ENCODE measurements around the gene ADAMTS2.

Gene ADAMTS2

DNA sequence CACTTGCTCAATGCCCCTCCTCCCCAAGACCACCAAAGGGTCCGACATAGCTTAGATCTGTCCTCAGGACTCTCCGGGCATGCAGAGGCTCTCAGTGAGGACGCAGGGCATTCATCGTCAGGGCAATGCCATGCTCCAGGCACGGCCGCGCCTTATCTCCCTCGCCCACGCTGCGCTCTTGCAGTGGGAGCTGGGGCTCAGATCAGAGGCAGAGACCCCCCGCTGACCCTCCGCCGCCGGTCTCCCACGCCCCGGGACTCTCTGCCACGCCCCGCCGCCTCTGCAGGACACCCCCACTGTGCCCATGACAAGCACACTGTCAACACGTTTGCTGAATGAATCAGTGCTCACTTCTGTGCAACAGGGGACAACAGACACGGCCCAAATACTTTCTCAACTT lies 140.7 kb downstream of the ADAMTS2 start:
- DNase-seq (ENCODE audit: low read depth in 3 of 3, low spot score in 1 of 3), result no peak

DNA sequence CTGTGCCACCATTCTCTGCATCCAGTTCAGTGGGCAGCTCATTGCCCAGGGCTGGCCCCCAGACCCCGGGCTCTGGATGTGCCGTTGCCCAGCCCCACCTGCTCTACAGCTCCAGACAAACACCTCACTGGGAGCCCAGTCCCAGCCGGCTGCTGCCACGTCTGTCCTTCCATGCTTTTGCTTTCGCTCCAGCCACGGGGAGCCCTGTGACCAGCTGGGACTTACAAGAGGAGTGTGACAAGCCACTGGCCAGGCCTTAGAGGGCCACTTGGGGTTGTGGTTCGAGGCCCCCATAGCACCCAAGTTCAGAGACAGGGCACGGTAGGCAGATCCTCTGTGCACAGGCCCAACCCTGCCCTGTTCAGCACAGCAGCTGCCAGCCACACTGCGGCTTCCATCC lies 142.0 kb downstream of the ADAMTS2 start:
- DNase-seq (ENCODE audit: low read depth in 3 of 3, low spot score in 1 of 3), result no peak

DNA sequence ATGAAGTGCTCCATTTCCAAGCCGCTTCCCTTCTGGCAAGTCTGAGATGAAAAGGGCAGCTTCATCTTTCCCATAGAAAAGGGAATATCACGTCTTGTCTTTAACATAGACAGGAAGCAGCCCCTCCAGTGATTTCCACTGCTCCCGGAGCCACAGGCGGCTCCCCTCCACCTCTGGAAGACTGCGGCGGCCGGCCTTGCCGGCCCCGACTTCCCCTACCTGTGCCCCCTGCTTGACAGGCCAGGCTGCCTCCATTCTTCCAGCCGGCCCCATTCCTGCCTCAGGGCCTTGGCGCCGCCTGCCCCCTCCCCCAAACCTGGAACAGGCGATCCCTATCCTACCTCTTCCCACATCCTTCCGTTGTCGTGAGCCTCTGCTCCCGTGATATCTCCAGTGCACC lies 143.3 kb downstream of the ADAMTS2 start:
- DNase-seq (ENCODE audit: low read depth in 3 of 3, low spot score in 1 of 3), result no peak

- DNase-seq (ENCODE audit: low read depth in 3 of 3, low spot score in 1 of 3), result no peak
These were observed 146.0 kb downstream of the ADAMTS2 start for GRCh38 chr5:179199246-179199645.

DNA sequence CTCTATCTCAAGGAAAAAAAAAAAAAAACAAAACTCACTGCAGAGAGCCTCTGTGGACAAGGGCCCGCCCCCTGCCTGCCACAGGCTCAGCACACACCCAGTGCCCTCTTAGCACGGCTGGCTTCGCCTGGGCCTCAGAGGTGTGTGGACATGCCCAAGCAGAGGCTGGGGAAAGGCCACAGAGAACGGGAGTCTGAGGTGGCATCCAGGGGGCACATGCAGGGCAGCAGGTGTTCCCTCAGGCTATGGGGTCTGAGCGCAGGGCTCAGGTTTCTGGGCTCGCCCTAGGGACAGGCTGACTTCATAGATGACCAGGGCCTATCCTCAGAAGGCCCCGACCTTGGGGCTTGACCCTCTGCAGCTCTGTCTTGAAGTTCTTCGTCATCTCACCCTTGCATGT lies 146.4 kb downstream of the ADAMTS2 start:
- no peak for DNase-seq (ENCODE audit: low read depth in 3 of 3, low spot score in 1 of 3)

- no peak for DNase-seq (ENCODE audit: low read depth in 3 of 3, low spot score in 1 of 3)
These were observed 148.7 kb downstream of the ADAMTS2 start for GRCh38 chr5:179196405-179197079.

DNA sequence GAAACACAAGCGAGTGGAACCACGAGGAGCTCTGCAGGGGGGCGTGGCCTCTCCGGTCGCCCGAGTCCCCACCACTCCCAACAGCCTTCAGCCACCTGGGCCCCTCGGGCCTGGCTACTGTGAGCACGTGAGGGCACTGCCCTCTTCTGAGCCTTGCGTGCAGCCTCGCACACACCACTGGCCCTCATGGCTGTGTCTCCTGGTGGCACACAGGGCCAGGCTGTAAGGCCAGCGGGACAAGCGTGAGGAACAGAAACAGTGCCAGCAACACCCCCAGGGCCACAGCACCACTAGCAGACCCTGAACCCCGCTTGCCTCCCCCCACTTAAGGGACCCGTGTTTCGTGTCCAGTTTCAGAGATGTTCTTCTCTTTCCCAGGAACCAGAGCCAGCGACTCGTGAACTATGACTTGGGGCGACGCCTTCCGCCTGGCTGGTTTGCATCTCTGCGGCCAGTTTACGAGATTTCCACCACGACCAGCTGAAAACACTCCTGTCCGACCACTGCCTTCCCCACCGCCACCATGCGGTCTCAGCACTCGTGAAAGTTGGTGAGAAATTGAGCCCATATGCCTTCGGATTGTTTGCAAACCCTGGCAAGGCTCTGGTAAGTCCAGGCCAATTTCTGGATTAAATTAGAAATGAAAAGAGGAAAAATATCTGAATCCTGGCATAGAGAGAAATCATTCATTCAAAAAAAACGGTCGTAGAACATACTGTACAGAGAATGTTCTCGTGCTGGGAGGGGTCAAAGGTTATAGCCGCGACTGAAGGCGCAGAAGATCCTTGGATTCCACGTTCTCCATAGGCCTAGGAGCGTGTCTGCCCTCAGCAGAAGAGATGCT lies 149.5 kb downstream of the ADAMTS2 start:
- no peak for DNase-seq (ENCODE audit: low read depth in 3 of 3, low spot score in 1 of 3)

DNA sequence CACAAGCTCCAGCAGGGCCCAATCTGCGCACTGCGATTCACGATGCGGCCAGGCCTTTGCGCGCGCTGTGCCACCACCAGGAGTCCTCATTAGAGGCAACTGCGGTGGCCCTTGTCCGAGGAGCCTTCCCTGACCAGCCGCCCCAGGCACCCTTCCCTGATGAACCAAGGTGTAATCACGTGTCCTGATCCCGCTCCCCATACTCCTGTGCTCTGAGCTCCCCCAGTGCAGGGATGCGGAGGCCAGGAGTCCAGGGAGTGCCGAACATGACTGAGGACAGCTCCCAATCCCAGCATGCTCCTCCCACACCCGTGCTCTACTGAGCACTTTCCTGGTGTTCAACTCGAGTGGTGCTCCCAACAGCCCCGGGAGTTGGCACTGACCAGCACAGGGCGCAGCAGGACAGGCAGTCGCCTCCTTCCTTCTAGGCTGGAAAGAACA lies 150.3 kb downstream of the ADAMTS2 start:
- no peak for DNase-seq (ENCODE audit: low read depth in 3 of 3, low spot score in 1 of 3)

DNA sequence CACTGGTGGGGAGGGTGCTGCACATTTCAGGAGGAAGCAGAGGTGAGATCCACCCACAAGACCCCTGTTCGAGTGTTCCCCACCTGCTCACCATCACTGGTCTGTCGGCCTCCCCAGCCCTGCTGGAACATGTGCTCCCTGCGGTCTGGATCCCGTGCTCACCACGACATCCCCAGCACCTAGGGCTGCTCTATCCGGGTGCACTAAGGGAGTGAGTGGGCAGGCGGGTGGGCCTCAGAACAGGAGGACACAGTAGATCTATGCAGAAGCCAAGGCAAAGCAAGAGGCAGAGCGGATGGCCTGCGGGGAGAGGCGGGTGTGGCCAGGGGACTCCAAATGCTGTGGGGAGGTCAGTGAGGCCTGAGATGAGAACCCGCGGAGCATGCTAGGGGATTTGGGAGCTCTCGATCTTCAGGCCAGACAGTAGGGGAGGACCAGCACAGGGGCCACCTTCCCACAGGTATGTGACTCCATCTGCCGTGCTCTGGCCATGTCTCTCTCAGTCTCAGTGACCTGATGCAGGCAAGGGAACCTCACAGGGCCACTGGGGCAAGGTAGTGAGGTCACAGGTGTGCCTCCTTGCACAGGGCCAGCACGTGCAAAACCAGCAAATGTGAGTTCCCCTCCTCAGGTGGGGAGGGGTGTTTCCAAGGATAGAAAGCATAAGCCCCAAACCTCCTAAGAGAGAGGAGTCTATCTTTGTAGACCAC lies 150.9 kb downstream of the ADAMTS2 start:
- DNase-seq (ENCODE audit: low read depth in 3 of 3, low spot score in 1 of 3), result no peak

DNA sequence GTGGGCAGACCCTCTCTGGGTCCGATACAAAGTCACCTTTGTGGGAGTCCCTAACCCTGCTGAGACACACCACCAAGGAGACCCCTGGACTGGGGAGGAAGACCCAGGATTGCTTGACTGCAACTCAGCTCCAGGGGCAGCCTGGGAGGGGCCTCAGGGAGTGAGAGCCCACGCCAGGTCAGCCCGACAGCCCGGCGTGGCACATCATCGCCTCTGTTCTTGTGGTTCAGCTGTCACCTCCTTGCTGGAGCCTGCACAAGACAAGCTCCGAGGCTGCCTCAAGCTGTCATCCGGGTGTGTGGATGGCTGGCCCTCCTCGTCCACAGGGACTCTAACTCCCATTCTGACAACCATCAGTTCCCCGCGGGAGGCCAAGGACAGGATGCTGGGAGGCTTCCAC lies 151.5 kb downstream of the ADAMTS2 start:
- no peak for DNase-seq (ENCODE audit: low read depth in 3 of 3, low spot score in 1 of 3)

DNA sequence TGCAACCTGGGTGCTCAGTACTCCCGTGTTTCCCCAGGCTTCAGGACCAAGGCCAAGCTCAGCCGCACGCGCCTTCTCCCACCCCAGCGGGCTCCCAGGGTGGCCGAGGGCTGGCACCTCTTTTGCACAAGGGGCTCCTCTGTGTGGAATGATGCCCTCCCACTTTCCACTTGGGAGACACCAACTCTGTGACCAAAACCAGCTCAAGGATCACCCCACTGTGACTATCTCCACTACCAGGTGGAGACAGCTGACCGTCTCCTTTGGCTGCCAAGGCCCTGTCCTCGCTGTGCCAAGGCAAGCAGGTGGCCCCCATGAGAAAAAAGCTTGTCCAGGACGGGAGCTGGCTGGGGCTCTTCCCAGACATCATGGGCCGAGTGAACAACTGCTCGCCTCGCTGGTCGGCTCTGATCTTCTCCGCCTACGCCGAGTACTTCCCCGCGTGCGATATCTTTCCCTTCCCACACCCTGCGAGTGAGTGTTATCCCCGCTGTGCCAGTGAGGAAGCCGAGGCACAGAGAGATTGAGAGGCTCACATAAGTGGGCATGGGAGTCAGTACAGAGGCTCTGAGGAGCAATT lies 152.3 kb downstream of the ADAMTS2 start:
- DNase-seq (ENCODE audit: low read depth in 3 of 3, low spot score in 1 of 3), result no peak

- no peak for DNase-seq (ENCODE audit: low read depth in 3 of 3, low spot score in 1 of 3)
These were observed 152.9 kb downstream of the ADAMTS2 start for GRCh38 chr5:179192185-179192890.

DNA sequence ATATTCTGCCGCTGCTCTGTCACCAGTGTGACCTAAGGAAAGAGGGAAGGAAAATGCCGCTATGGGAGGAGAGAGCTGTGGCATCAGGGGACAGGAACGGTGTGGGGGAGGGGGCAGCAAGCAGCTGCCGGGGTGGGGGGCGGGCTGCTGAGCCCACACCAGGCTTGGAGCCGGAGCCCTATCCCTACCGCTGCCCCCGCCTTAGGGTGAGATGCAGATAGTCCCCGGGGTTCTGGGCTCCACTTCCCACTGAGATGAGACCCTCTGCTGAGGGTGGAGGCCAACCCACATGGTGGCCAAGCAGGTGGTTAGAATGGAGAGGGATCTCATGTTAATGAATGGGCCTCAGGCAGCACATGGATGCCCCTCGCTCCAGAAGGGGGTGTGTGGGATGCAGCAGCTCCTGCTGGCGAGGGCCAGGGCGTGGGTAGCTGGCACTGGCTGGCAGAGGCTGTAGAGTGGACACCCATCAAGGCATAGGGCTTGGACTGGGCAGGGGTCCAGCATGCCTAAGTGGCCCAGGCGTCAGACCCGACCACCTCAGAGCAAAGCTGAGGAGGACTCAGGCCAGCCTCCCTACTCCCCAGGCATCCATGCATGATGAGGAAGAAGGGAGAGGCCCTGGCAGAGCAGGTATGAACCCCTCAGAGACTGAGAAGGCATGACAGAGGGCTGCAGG lies 153.6 kb downstream of the ADAMTS2 start:
- DNase-seq (ENCODE audit: low read depth in 3 of 3, low spot score in 1 of 3), result no peak

DNA sequence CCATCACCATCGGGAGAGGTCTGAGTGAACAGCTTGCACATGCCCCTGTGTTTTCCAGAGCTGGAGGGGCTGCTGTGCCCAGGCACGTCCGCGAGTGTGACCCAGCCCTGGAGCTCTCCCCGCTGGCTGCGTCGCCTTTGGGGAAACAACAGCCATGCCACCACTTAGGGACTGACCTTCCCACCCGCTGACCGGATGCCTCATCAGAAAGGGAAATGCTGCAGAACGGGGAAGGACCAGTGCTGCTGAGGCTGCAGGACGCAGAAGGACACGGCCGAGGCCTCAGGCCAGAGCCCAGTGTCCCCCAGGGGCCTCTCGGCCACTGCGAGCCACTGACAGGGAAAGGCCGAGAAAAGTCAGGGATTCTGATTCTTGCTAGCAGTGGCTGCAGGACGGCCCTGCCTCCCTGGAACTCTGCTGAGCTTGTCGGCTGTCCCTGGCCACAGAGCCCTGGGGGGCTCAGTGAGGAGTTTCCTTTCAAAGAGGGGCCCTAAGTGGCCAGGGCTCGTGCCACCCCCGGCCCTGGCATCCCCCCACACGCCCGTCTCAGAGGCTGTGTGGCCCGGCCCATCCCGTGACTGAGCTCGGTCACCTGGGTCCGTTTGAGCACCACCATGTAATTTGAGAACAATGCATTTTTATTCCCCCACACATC lies 154.3 kb downstream of the ADAMTS2 start:
- DNase-seq (ENCODE audit: low read depth in 3 of 3, low spot score in 1 of 3), result no peak

GRCh38 chr5:179188636-179189035 lies 156.6 kb downstream of the ADAMTS2 start:
- no peak for DNase-seq (ENCODE audit: low read depth in 3 of 3, low spot score in 1 of 3)

DNA sequence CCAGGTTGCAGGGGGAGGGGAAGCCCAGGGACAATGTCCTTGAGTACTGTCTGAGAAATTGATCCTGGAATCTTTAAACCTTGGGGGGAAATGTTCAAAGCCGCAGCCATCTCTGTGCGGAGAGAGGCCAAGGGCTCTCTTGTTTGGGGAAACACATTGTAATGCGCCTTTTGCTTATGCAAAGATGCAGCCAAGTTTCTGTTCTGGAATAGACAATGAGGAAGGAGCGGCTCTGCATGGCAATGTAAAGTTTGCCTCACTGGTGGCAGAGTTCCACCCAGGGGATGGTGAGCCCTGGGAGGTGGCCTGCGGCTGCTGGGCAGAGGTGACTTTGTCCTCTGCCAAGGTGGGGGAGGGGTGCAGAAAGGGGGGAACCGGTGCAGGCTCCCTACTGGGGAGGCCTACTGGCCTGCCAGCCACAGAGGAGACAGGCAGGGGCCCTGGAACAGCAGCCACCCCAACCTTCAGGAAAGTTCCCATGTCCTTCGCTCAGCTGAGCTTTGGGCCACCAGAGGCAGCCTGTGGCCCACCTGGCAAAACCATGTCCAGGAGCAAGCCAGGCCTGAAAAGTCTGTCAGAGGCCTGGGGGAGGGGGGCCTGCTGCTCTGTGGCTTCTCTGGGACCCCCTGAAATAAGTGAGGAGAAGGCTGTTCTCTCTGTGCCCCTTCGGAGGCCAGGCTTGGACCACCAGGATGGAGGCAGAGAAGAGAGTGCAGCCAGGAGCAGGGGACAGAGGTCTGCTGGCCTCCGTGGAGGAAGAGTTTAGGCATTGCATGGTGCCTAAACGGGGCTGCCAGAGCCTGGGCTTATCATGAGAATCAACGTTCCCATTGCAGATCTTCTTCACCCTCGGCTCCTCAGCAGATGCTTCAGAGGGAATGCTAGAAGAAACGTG lies 157.3 kb downstream of the ADAMTS2 start:
- DNase-seq (ENCODE audit: low read depth in 3 of 3, low spot score in 1 of 3), result no peak

GRCh38 chr5:179187229-179187678 lies 158.0 kb downstream of the ADAMTS2 start:
- no peak for DNase-seq (ENCODE audit: low read depth in 3 of 3, low spot score in 1 of 3)

DNA sequence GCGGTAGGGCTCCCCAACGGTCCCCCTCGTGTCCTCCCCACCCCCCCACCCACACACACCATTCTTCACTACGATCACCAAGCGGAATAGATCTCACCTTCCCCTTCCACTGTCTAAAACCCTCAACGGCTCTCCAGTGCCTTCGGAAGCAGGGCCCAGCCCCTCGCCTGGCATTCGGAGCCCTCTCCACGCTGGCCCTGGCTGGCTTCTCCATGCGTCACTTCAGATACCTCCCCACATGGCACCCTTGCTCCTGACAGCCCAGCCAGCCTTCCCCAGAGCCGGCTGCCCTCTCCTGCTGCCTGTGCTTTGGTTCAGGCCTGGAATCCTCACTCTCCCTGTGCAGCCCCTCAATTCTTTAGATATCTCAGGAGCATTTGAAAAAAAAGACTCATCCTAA lies 158.5 kb downstream of the ADAMTS2 start:
- DNase-seq (ENCODE audit: low read depth in 3 of 3, low spot score in 1 of 3), result no peak

DNA sequence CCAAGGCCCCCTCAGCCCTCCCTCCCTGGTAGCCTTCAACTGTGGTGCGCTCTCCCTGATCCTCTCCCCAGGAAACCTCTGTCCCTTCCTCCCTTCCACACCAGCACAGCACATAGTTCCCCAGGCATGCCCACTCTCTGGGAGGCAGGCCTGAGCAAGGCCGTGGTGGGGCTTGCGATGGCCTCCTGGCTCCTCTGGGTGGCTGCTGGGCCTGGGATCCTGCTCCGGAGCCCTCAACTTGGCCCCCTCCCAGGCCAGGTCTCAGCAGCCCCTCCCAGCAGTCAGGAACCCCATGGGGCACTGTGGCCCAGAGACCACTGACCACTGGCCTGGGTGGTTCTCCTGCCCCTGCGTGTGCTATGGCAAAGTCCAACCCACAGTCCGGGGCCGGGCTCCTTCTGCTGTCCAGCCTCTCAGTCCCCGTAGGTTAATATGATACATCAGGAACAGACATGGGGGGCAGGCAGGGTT lies 159.3 kb downstream of the ADAMTS2 start:
- DNase-seq (ENCODE audit: low read depth in 3 of 3, low spot score in 1 of 3), result no peak

All from stimulated activated CD4-positive, alpha-beta T cell treated with anti-CD3 and anti-CD28 coated beads, TNF-alpha, amount 100 ng/mL, for 1 hour (primary cell).